Fibroblast of the aortic adventitia (primary cell): ENCODE results near the gene RPRD1B. TPM values are rescaled to one million over a fixed set of nuclear protein-coding genes. Genes with fewer than 3 reads are reported as not detected.

Experiments
- DNase-seq: peaks from one replicate; pipeline ENCODE4 v3.0.0-alpha.2; 2010; ENCODE audit warnings: low read depth
- H3K4me3 ChIP-seq: 2 replicates; pipeline ENCODE4 v1.5.1; 2011; ENCODE audit warnings: low read depth, mild to moderate bottlenecking, control low read depth, low read length, moderate library complexity
- CTCF ChIP-seq: IDR thresholded peaks from 2 replicates; pipeline ENCODE4 v1.5.1; 2011; ENCODE audit warnings: mild to moderate bottlenecking, low read length, control low read depth, inconsistent platforms; ENCODE audit not compliant: insufficient read depth
- total RNA-seq: library from RNA; depleted of rRNA; stranded (reverse); fragments of >200 nt; gene quantifications from 2 replicates; pipeline ENCODE4 v1.2.3, GENCODE V29; 2012; ENCODE audit warnings: low replicate concordance

Gene RPRD1B
- total RNA-seq: 19.5 and 36.0 TPM in 2 replicates

GRCh38 chr20:38033330-38034107, at the start of gene RPRD1B, which contains the start of gene TTI1:
RPRD1B (plus strand) TSS chr20:38033746; CDS start chr20:38033948, 202 bp downstream.
TTI1 (minus strand) TSS chr20:38033456; CDS start chr20:38013816, 19,640 bp downstream.
- H3K4me3 ChIP-seq: peak within 1 kb of the TSS; percentile 96

GRCh38 chr20:37984018-37984785, 49.3 kb upstream of the RPRD1B start:
- H3K4me3 ChIP-seq: no peak overlapping the region
- TF ChIP-seq CTCF: no peak
- DNase-seq: no peak

More at GRCh38 chr20:38033330-38034107, at the start of gene RPRD1B, which contains the start of gene TTI1:
- no peak for TF ChIP-seq CTCF
- DNase-seq: peak; percentile 81

- no peak for TF ChIP-seq CTCF
- H3K4me3 ChIP-seq: no peak overlapping the region
- peak; percentile 39 for DNase-seq
These were observed 47.3 kb upstream of the RPRD1B start for GRCh38 chr20:37986044-37986858.

GRCh38 chr20:37986873-37987601, 46.5 kb upstream of the RPRD1B start:
- no peak for TF ChIP-seq CTCF

GRCh38 chr20:37987602-37988290, 45.8 kb upstream of the RPRD1B start:
- DNase-seq: peak; percentile 25
- TF ChIP-seq CTCF: no peak

More at GRCh38 chr20:37986873-37987601, 46.5 kb upstream of the RPRD1B start:
- DNase-seq: peak; percentile 60
- no peak overlapping the region for H3K4me3 ChIP-seq

More at GRCh38 chr20:37987602-37988290, 45.8 kb upstream of the RPRD1B start:
- H3K4me3 ChIP-seq: no peak overlapping the region
